GM19035 (cell line): Measurements from ENCODE around the gene SMARCC2.

Experiments used
- ATAC-seq: cut with Tn5 transposase; IDR thresholded peaks from one replicate; pipeline ENCODE4 v1.9.1; 2021; ENCODE audit not compliant: unreplicated experiment

Gene SMARCC2

GRCh38 chr12:56152756-56153677 is 36.3 kb downstream of the SMARCC2 start:
- ATAC-seq = no peak

GRCh38 chr12:56152132-56152755 is 37.0 kb downstream of the SMARCC2 start, which contains the start of gene MYL6B:
TSS of gene MYL6B (plus strand) at chr12:56152587. CDS start at chr12:56153919, 1,332 bp downstream.
- peak; percentile 92 for ATAC-seq

GRCh38 chr12:56151672-56152131 is 37.6 kb downstream of the SMARCC2 start:
- peak; percentile 51 for ATAC-seq

GRCh38 chr12:56150563-56150962 is 38.7 kb downstream of the SMARCC2 start:
- no peak for ATAC-seq

GRCh38 chr12:56146492-56147460 is 42.5 kb downstream of the SMARCC2 start:
- no peak for ATAC-seq

DNA sequence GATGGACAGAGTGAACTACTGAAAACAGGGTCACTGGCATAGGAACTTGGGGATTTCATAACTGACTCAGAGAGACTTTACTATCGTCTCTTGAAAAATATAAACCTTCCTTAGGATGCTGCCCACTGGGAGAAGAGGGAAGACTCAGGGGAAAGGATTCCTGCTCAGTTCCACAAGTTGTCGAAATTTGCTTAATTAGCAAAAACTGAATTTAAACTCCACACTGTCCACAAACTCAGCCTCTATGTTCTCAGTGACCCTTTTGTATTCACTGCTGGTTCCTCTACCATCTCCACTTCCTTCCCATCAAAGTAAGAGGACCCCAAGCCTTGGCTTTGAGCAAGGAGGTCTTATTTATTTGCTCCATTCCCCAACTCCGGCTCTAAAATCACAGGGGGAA is 44.1 kb downstream of the SMARCC2 start:
- no peak for ATAC-seq

- no peak for ATAC-seq
Observed at GRCh38 chr12:56143870-56144269, 45.4 kb downstream of the SMARCC2 start.

GRCh38 chr12:56143217-56143616 is 46.1 kb downstream of the SMARCC2 start:
- no peak for ATAC-seq

- ATAC-seq = no peak
Observed at GRCh38 chr12:56141946-56142784, 47.1 kb downstream of the SMARCC2 start.

DNA sequence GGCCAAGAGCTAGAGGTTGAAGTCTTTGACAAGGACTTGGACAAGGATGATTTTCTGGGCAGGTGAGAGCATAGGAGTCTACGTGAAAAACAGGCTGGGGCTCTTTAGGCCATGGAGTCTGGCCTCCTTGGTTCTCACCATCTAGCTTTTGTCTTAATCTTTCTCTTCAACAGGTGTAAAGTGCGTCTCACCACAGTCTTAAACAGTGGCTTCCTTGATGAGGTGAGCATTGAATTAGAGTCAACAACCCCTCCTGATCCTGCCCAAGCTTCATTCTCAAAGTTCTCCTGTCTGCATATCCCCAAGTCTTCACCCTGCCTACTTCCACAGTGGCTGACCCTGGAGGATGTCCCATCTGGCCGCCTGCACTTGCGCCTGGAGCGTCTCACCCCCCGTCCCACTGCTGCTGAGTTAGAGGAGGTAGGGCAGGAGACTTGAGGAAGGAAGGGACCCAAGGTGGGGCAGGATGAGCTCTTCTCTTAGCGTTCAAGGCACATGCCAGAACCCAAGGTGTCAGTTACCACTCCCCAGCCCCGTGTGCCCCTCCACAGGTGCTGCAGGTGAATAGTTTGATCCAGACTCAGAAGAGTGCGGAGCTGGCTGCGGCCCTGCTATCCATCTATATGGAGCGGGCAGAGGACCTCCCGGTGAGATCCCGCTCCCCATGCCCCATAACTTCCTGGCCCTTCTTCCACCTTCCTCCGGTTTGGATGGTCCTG is 51.3 kb downstream of the SMARCC2 start:
- ATAC-seq = no peak

DNA sequence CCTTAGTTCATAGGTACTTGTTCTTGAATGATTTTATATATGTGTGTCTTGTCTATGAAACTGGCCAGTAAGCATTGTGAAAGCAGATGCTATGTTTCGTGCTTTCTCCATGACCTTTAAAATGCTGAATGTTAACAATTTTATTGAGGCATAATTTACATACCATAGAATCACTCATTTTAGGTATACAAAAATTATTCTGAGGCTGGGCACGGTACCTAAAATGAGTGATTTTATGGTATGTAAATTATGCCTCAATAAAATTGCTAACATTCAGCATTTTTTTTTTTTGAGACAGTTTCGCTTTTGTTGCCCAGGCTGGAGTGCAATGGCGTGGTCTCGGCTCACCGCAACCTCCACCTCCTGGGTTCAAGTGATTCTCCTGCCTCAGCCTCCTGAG is 54.4 kb downstream of the SMARCC2 start:
- ATAC-seq = no peak

- ATAC-seq = no peak
Observed at GRCh38 chr12:56130876-56131275, 58.4 kb downstream of the SMARCC2 start.

GRCh38 chr12:56129942-56130495 is 59.3 kb downstream of the SMARCC2 start:
- no peak for ATAC-seq

DNA sequence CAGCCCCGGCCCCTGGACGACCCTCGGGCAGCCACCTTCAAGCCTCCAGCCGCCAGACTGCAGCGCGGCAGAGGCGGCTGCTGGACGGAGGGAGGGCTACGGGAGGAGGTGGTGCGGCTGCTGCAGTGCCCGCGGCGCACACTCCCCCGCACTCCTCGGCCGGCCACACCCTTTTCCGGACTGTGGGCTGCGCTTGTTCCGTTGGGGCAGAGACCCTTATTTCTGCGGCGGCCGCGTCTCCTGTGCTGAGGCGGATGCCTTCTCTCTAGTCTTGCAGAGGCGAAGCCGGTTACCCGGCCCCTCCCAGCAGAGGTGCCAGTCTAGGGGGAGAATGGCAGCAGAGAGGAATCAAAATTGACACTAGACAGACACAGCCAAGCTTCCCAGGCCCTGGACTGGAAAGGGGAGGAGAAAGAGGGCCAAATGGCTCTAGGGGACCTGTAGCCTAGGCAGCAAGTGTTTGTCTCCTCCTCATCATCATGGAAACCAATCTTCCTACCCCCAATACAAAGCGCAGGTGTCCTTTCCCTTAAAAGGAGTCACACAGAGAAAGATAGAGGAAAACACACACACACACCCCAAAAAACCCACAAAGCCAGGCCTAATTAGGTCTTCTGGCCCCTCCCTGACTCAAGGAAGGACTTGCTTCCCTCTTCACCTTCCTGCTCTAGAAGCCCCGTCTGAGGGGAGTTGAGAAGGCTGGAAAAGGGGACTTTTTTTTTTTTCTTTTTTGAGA is 59.9 kb downstream of the SMARCC2 start:
- peak; percentile 30 for ATAC-seq

- ATAC-seq = no peak
Observed at GRCh38 chr12:56128670-56129205, 60.5 kb downstream of the SMARCC2 start.

GRCh38 chr12:56127888-56128669 is 61.2 kb downstream of the SMARCC2 start, which contains the start of gene ESYT1:
TSS of gene ESYT1 (plus strand) at chr12:56128267. CDS start at chr12:56128320, 53 bp downstream.
- ATAC-seq = peak; percentile 92

- ATAC-seq = no peak
Observed at GRCh38 chr12:56127485-56127887, 61.8 kb downstream of the SMARCC2 start.
